Fibroblast of pulmonary artery (primary cell): ENCODE results near the gene NELFCD.

Experiments used
- DNase-seq: peaks from one replicate; pipeline ENCODE4 v3.0.0-alpha.2; 2010; ENCODE audit warnings: low read depth
- H3K4me3 ChIP-seq: replicated peaks from 2 replicates; pipeline ENCODE4 v1.5.1; 2011; ENCODE audit warnings: low read depth, mild to moderate bottlenecking, control low read depth, low read length, moderate library complexity
- CTCF ChIP-seq: IDR thresholded peaks from 2 replicates; pipeline ENCODE4 v1.5.1; 2011; ENCODE audit warnings: mild to moderate bottlenecking, control low read depth, low read length, inconsistent platforms; ENCODE audit errors: missing control alignments

Gene NELFCD

GRCh38 chr20:59001068-59001448, 20.0 kb downstream of the NELFCD start:
- TF ChIP-seq CTCF = no peak
- no peak overlapping the region for H3K4me3 ChIP-seq
- no peak for DNase-seq

- DNase-seq = no peak
- no peak for TF ChIP-seq CTCF
- H3K4me3 ChIP-seq = no peak overlapping the region
These were observed 20.6 kb downstream of the NELFCD start for GRCh38 chr20:59001449-59002171.

GRCh38 chr20:59002388-59002787, 21.3 kb downstream of the NELFCD start:
- no peak for DNase-seq
- TF ChIP-seq CTCF = no peak

GRCh38 chr20:59002874-59003399, 21.9 kb downstream of the NELFCD start:
- DNase-seq = no peak
- TF ChIP-seq CTCF = no peak
- H3K4me3 ChIP-seq = no peak overlapping the region

More at GRCh38 chr20:59002388-59002787, 21.3 kb downstream of the NELFCD start:
- H3K4me3 ChIP-seq = no peak overlapping the region

- no peak for DNase-seq
- no peak overlapping the region for H3K4me3 ChIP-seq
- TF ChIP-seq CTCF = no peak
These were observed 22.9 kb downstream of the NELFCD start for GRCh38 chr20:59003836-59004492.

GRCh38 chr20:59004493-59004762, 23.4 kb downstream of the NELFCD start:
- H3K4me3 ChIP-seq = no peak overlapping the region
- no peak for TF ChIP-seq CTCF
- DNase-seq = no peak
